Activated naive CD8-positive, alpha-beta T cell treated with anti-CD3 and anti-CD28 coated beads, Interleukin-2, amount 50 U/mL, for 16 hours (primary cell): ENCODE data around the gene MYO1E.

Experiments used
- DNase-seq: peaks from one replicate; pipeline ENCODE4 v3.0.0-alpha.2; 2020; ENCODE audit warnings: low read depth, low spot score

MYO1E gene

DNA sequence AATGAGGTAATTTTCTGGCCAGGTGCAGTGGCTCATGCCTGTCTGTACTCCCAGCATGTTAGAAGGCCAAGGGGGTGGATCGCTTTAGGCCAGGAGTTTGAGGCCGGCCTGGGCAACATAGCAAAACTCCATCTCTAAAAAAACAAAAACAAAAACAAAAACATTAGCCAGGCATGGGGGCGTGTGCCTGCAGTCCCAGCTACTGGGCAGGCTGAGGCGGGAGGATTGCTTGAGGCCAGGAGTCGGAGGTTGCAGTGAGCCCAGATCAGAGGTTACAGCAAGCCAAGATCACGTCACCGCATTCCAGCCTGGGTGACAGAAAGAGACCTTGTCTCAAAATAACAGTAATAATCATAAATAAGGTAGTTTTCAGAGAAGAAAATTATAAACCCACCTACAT is 110.4 kb downstream of the MYO1E start:
- DNase-seq: no peak

- DNase-seq: no peak
These were observed 112.6 kb downstream of the MYO1E start for GRCh38 chr15:59260090-59260489.

DNA sequence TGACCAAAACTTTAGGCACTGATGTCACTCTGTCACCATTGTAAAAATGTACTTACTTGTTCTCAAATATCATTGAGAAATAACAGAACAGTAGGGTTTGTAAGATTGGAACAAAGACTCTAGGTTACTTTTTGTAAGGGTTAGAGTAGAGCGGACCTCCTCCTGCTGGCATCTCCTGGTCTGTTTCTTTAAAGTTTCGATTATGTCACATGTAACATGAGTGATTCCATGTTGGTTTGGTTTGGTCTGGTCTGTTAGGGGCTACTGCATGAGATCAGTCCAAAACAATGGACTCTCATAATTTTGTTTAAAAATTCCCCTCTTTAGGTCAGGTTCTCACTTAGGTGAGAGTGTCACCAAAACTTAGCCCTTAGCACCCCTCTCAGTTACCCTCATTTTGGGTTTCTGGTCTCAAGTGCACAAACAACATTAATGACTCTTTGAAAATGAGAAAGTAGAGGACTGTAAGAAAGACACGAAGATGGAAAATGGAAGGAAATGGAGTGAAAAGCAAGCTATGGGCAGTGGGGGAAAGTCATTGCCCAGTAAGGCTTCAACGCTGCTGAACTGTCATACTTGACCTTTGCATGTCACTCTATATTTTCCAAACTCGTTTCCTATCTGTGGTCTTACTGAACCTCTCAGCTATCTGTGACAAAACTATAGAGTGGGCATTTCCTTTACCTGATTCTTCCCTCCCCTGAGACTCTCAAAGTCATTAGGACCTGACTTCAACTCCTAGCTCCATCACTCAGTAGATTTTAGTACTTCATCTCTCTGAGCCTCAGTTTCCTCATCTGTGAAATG is 113.3 kb downstream of the MYO1E start:
- no peak for DNase-seq

DNA sequence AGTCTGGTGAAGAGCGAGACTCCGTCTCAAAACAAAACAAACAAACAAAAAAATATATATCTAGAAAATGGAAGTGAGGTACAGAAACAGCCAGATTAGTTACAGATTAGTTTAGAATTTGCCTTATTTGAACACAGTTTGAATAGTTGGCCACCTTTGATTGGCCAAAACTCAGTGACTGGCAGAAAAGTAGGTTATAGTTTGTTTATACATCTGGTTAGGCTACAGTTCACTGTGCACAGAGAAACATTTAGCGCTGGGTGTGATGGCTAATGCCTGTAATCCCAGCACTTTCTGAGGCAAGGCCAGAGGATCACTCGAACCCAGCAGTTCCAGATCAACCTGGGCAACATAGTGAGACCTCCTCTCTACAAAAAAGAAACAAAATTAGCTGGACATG is 114.4 kb downstream of the MYO1E start:
- no peak for DNase-seq

GRCh38 chr15:59257140-59257539 is 115.5 kb downstream of the MYO1E start:
- no peak for DNase-seq

GRCh38 chr15:59256482-59256881 is 116.2 kb downstream of the MYO1E start:
- no peak for DNase-seq

DNA sequence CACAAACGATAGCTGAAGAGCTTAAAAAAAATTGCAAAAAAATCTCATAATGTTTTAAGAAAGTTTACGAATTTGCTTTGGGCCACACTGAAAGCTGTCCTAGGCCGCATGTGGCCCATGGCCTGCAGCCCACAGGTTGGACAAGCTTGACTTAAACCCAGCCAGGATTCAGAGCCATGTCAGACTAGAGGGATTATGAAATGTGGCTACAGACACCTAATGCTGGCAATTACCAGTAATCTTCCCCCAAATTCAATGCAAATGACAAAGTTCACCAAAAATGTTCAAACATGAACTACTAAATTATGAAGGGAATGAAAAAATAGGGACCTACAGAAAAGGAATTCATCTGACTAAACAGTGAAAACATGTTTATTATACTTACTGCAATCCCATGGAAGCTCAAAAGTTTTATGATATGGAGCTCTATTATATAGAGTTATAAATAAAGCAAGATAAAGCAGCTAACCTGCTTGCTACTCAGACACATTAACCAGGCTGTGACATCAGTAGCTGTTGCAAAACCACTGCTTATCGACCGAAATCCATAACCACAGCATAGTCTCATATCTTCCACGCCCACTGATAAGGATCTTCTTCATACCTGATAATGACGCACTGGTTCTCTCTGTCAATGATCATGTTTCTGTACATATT is 116.9 kb downstream of the MYO1E start:
- DNase-seq: no peak

- DNase-seq: no peak
These were observed 120.5 kb downstream of the MYO1E start for GRCh38 chr15:59252137-59252536.

- no peak for DNase-seq
These were observed 121.4 kb downstream of the MYO1E start for GRCh38 chr15:59251001-59251845.

DNA sequence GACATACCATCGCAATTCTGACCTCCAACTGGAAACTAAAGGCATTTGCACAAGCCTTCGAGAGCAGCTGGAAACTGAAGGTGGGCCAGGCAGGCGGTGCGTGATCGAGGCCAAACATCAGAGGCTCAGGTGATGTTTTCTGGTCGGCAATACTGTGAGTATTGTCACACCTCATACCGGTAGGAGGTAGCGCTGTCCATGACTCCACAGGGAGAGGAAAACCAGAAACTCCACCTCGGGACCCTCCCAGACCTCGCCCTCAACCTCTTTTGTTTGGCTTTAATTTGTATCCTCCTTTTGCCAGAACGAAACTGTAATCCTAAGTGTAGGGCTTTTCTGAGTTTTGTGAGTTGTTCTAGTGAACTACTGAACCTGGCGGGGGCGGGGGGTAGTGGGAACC is 122.4 kb downstream of the MYO1E start:
- no peak for DNase-seq

- no peak for DNase-seq
These were observed 122.9 kb downstream of the MYO1E start for GRCh38 chr15:59249816-59250215.

GRCh38 chr15:59247364-59247763 is 125.3 kb downstream of the MYO1E start:
- DNase-seq: peak; percentile 6

GRCh38 chr15:59245559-59245958 is 127.1 kb downstream of the MYO1E start:
- no peak for DNase-seq

GRCh38 chr15:59244337-59244736 is 128.3 kb downstream of the MYO1E start:
- DNase-seq: no peak

GRCh38 chr15:59243622-59244021 is 129.0 kb downstream of the MYO1E start:
- DNase-seq: no peak

DNA sequence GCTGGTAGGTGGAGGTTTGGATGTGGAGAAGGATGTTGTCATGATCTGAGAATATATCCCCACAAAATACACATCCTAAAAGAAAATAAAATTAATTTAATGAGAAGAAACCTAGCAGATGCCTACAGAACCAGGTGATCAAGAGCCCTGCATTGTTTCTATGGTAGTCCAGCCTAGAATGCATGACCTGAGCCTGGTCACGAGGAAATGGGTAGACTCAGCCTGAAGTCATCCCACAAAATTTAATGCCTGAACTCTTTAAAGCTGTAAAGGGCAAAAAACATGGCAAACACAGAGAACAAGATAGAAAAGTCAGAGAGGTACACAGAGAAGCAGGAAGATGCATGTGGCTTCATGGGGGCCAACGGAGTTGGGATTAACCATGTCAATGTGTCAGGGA is 130.0 kb downstream of the MYO1E start:
- no peak for DNase-seq

DNA sequence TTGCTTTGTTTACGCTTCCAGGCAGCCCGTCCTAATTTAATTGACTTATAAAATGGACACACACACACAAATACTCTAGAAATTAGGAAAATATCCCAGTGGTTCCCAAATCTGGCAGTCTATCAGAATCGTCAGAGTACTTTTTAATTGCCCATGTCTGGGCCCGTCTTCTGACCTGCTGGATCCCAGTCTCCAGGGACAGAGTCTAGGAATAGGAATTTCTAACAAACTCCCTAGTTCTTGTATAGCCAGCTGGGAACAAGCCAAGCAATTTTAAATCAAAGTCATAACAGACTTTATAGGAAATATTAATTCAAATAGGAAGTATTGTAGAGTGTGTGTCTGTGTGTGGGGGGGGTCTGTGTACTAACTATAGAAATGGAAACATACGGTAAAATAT is 132.6 kb downstream of the MYO1E start:
- no peak for DNase-seq

- DNase-seq: no peak
These were observed 134.7 kb downstream of the MYO1E start for GRCh38 chr15:59237924-59238331.

GRCh38 chr15:59237119-59237855 is 135.4 kb downstream of the MYO1E start:
- no peak for DNase-seq

DNA sequence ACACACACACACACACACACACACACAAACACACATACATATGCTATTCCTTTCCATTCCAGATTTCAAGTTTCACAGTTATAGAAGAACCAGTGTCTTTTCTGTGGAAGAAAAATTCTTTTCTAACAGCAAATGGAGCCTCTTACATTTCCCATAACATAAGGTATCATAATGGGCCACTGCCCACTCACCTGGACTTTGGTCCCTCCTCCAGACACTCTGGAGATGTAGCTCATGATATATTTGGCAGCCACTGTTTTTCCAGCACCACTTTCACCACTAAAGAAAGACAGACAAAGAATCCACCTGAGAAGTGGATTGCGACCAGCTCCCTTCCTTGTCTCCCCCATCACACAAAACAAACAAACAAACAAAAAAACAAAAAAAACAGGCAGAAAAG is 136.3 kb downstream of the MYO1E start:
- DNase-seq: no peak

DNA sequence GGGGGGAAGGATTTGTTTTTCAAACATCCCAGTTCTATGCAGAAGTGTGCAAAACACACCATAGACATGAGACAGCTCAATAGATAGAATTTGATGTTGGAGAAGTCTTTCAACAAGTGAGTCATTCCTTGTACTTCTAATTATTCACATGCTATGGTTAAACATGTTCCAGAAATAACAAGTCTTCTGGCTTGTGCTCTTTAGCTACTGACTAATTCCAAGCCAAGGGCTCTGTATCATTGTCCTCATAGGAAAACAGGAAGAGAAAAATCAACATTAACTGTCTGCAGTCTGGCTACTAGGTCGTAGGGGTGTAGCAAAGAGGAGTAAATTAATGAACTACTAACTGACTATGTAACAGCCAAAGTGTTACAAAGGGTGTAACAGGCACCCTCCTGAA is 140.2 kb downstream of the MYO1E start:
- DNase-seq: no peak
